ENCODE results near the gene TAAR1. TPM values are rescaled to one million over a fixed set of nuclear protein-coding genes. Genes with fewer than 3 reads are reported as not detected.
"Not testable (repeated sequence)": the region's sequence is repeated elsewhere in the genome, so short reads cannot be mapped to it uniquely, and the experiment has no call there.

The TAAR1 gene
- total and polyA plus RNA-seq, 7 donors: not detected

- Histone ChIP-seq H3K27ac (no peak overlapping the region), H3K36me3 (no peaks in the 10 kb centered on the region), H3K9me3 (no peaks in the 10 kb centered on the region), H3K4me1 (no peaks in the 10 kb centered on the region), H3K27me3 (no peaks in the 10 kb centered on the region), H3K4me3 (no peak overlapping the region)
- 75% methylated on average over 3 of the region's 3 CpGs for WGBS, 2 donors
- TF ChIP-seq POLR2A (IDR thresholded peaks at IDR 0.05) (no peak), EP300 (IDR thresholded peaks at IDR 0.05) (no peak), POLR2AphosphoS5 (IDR thresholded peaks at IDR 0.05) (no peak), CTCF (IDR thresholded peaks at IDR 0.05) (no peak)
- intact Hi-C loops (cut with DNase I): no loop called here
- DNase-seq: no peak
Measured at GRCh38 chr6:132643547-132643946, 15.4 kb downstream of the TAAR1 start.

GRCh38 chr6:132637135-132637534, 21.8 kb downstream of the TAAR1 start:
- H3K4me1 ChIP-seq; H3K4me3 ChIP-seq; H3K36me3 ChIP-seq; H3K27me3 ChIP-seq; intact Hi-C loops (cut with DNase I); H3K27ac ChIP-seq; DNase-seq; H3K9me3 ChIP-seq: not testable (repeated sequence)
- 86 to 97% methylated on average over 1 of the region's 1 CpG for WGBS, 2 donors

- H3K27ac ChIP-seq; H3K27me3 ChIP-seq; H3K36me3 ChIP-seq; H3K9me3 ChIP-seq; H3K4me1 ChIP-seq; intact Hi-C loops (cut with DNase I); H3K4me3 ChIP-seq; DNase-seq: not testable (repeated sequence)
- WGBS, 2 donors: 54 to 92% methylated on average over 3 of the region's 3 CpGs
Measured at GRCh38 chr6:132635906-132636305, 23.1 kb downstream of the TAAR1 start.

- H3K4me3 ChIP-seq; H3K27ac ChIP-seq; intact Hi-C loops (cut with DNase I); H3K9me3 ChIP-seq; H3K27me3 ChIP-seq; H3K36me3 ChIP-seq; H3K4me1 ChIP-seq; DNase-seq: not testable (repeated sequence)
- 32 to 60% methylated on average over 3 of the region's 3 CpGs for WGBS, 2 donors
Measured at GRCh38 chr6:132635288-132635687, 23.7 kb downstream of the TAAR1 start.

- Histone ChIP-seq H3K27ac (no peak overlapping the region), H3K9me3 (no peaks in the 10 kb centered on the region), H3K4me3 (no peak overlapping the region), H3K4me1 (no peaks in the 10 kb centered on the region), H3K36me3 (no peaks in the 10 kb centered on the region), H3K27me3 (no peaks in the 10 kb centered on the region)
- intact Hi-C loops (cut with DNase I): no loop called here
- no peak for DNase-seq
- 74 to 81% methylated on average over 4 of the region's 4 CpGs for WGBS, 2 donors
- no peak for TF ChIP-seq POLR2AphosphoS5 (IDR thresholded peaks at IDR 0.05)
Measured at GRCh38 chr6:132634796-132635195, 24.2 kb downstream of the TAAR1 start.

- Histone ChIP-seq H3K27ac (no peak overlapping the region), H3K9me3 (no peaks in the 10 kb centered on the region), H3K4me3 (no peak overlapping the region), H3K27me3 (no peaks in the 10 kb centered on the region), H3K36me3 (no peaks in the 10 kb centered on the region), H3K4me1 (no peaks in the 10 kb centered on the region)
- no peak for TF ChIP-seq POLR2A (IDR thresholded peaks at IDR 0.05)
- TF ChIP-seq EP300 (IDR thresholded peaks at IDR 0.05): no peak
- TF ChIP-seq POLR2AphosphoS5 (IDR thresholded peaks at IDR 0.05): no peak
- no peak for TF ChIP-seq CTCF (IDR thresholded peaks at IDR 0.05)
- DNase-seq: no peak
- intact Hi-C loops (cut with DNase I): no loop called here
- 89% methylated on average over 2 of the region's 2 CpGs for WGBS, 2 donors
Measured at GRCh38 chr6:132633362-132633761, 25.6 kb downstream of the TAAR1 start.

GRCh38 chr6:132624175-132624574, 34.8 kb downstream of the TAAR1 start, which contains the start of gene TAAR2:
TAAR2 (minus strand) TSS chr6:132624275; CDS start chr6:132624275, 0 bp downstream.
- TF ChIP-seq POLR2A (IDR thresholded peaks at IDR 0.05) (no peak), EP300 (IDR thresholded peaks at IDR 0.05) (no peak), POLR2AphosphoS5 (IDR thresholded peaks at IDR 0.05) (no peak), CTCF (IDR thresholded peaks at IDR 0.05) (no peak)
- Histone ChIP-seq H3K27ac (no peak within 1 kb of the TSS), H3K36me3 (no peaks in the 10 kb centered on the region), H3K9me3 (peaks cover 0 to 3% (median 0%) of the 10 kb centered on the region in 4 donors), H3K4me3 (no peak within 1 kb of the TSS), H3K27me3 (no peaks in the 10 kb centered on the region), H3K4me1 (no peaks in the 10 kb centered on the region)
- no peak for DNase-seq
- intact Hi-C loops (cut with DNase I): no loop called here
- WGBS, 2 donors: 94 to 96% methylated on average over 6 of the region's 6 CpGs

Data from sigmoid colon (tissue), 7 donors.